ENCODE data around the gene TOR3A.

TOR3A gene

GRCh38 chr1:179066471-179066870 lies 15.4 kb upstream of the TOR3A start:
- no peaks in the 10 kb centered on the region for H3K9me3 ChIP-seq (ENCODE audit: control extremely low read depth in 1 of 5, control insufficient read depth in 4 of 5, insufficient read depth in 2 of 5, low read depth in 1 of 5, low read length in 4 of 5)
- no peak overlapping the region for H3K27ac ChIP-seq (ENCODE audit: insufficient read depth in 1 of 2, low read depth in 1 of 2, low read length in 2 of 2, poor library complexity in 1 of 2, severe bottlenecking in 2 of 2)
- H3K4me3 ChIP-seq (ENCODE audit: control insufficient read depth in 1 of 7, extremely low read depth in 1 of 7, insufficient read depth in 4 of 7, low read depth in 2 of 7, low read length in 6 of 7), result no peak overlapping the region
- DNase-seq, result no peak
- CTCF ChIA-PET, result interaction anchor here (0.7 kb wide), 1 partner anchor 564 kb away, joined by 3 read pairs; no protein-coding TSS in a partner anchor
- H3K36me3 ChIP-seq (ENCODE audit: control insufficient read depth in 4 of 4, insufficient read depth in 4 of 4, low read length in 3 of 4), result peaks cover 4 to 50% (median 21%) of the 10 kb centered on the region in 4 experiments
- no peaks in the 10 kb centered on the region for H3K27me3 ChIP-seq (replicated peaks in 2 of 5; ENCODE audit: control insufficient read depth in 4 of 5, insufficient read depth in 5 of 5, low read length in 4 of 5)
- 100% methylated on average over 1 of the region's 4 CpGs for WGBS (ENCODE audit: insufficient coverage)
- POLR2A ChIA-PET, result no interaction called here
- no peaks in the 10 kb centered on the region for H3K4me1 ChIP-seq (ENCODE audit: control extremely low read depth in 1 of 4, control insufficient read depth in 4 of 4, insufficient read depth in 4 of 4, low read length in 3 of 4)

GRCh38 chr1:179077396-179077795 lies 4.5 kb upstream of the TOR3A start:
- Histone ChIP-seq H3K4me1 (ENCODE audit: control extremely low read depth in 1 of 4, control insufficient read depth in 4 of 4, insufficient read depth in 4 of 4, low read length in 3 of 4) (peaks cover 0 to 12% (median 11%) of the 10 kb centered on the region in 4 experiments), H3K27me3 (replicated peaks in 2 of 5; ENCODE audit: control insufficient read depth in 4 of 5, insufficient read depth in 5 of 5, low read length in 4 of 5) (no peaks in the 10 kb centered on the region), H3K36me3 (ENCODE audit: control insufficient read depth in 4 of 4, insufficient read depth in 4 of 4, low read length in 3 of 4) (peaks cover 0 to 7% (median 3%) of the 10 kb centered on the region in 4 experiments), H3K9me3 (ENCODE audit: control extremely low read depth in 1 of 5, control insufficient read depth in 4 of 5, insufficient read depth in 2 of 5, low read depth in 1 of 5, low read length in 4 of 5) (no peaks in the 10 kb centered on the region), H3K27ac (ENCODE audit: insufficient read depth in 1 of 2, low read depth in 1 of 2, low read length in 2 of 2, poor library complexity in 1 of 2, severe bottlenecking in 2 of 2) (no peak overlapping the region), H3K4me3 (ENCODE audit: control insufficient read depth in 1 of 7, extremely low read depth in 1 of 7, insufficient read depth in 4 of 7, low read depth in 2 of 7, low read length in 6 of 7) (no peak overlapping the region)
- CTCF ChIA-PET, result interaction anchor here (1.2 to 3.3 kb wide), 6 partner anchors 9 to 292 kb away, joined by 3 to 26 read pairs (median 6); no protein-coding TSS in a partner anchor
- no peak for DNase-seq
- POLR2A ChIA-PET, result no interaction called here
- WGBS (ENCODE audit: insufficient coverage), result 100% methylated on average over 2 of the region's 7 CpGs

- Histone ChIP-seq H3K4me3 (ENCODE audit: control insufficient read depth in 1 of 7, extremely low read depth in 1 of 7, insufficient read depth in 4 of 7, low read depth in 2 of 7, low read length in 6 of 7) (no peak overlapping the region), H3K36me3 (ENCODE audit: control insufficient read depth in 4 of 4, insufficient read depth in 4 of 4, low read length in 3 of 4) (no peaks in the 10 kb centered on the region), H3K4me1 (ENCODE audit: control extremely low read depth in 1 of 4, control insufficient read depth in 4 of 4, insufficient read depth in 4 of 4, low read length in 3 of 4) (peaks cover 0 to 25% (median 21%) of the 10 kb centered on the region in 4 experiments), H3K27me3 (replicated peaks in 2 of 5; ENCODE audit: control insufficient read depth in 4 of 5, insufficient read depth in 5 of 5, low read length in 4 of 5) (no peaks in the 10 kb centered on the region), H3K27ac (ENCODE audit: insufficient read depth in 1 of 2, low read depth in 1 of 2, low read length in 2 of 2, poor library complexity in 1 of 2, severe bottlenecking in 2 of 2) (no peak overlapping the region), H3K9me3 (ENCODE audit: control extremely low read depth in 1 of 5, control insufficient read depth in 4 of 5, insufficient read depth in 2 of 5, low read depth in 1 of 5, low read length in 4 of 5) (no peaks in the 10 kb centered on the region)
- WGBS (ENCODE audit: insufficient coverage), result 58% methylated on average over 4 of the region's 18 CpGs
- ChIA-PET POLR2A (interaction anchor here (0.7 kb wide), 1 partner anchor 16 kb away, joined by 3 read pairs; no protein-coding TSS in a partner anchor), CTCF (interaction anchor here (0.8 to 3.3 kb wide), 12 partner anchors 8 to 290 kb away, joined by 3 to 26 read pairs (median 4); no protein-coding TSS in a partner anchor)
- peak; percentile 78 to 89 (median 86) for DNase-seq
These were observed 2.6 kb upstream of the TOR3A start for GRCh38 chr1:179079113-179079761.

GRCh38 chr1:179080866-179081686 lies 794 bp upstream of the TOR3A start:
- ChIA-PET CTCF (interaction anchor here (0.7 to 1.6 kb wide), 3 partner anchors 12 to 289 kb away, joined by 3 to 4 read pairs (median 4); no protein-coding TSS in a partner anchor), POLR2A (interaction anchor here (0.5 kb wide), 1 partner anchor 21 kb away, joined by 3 read pairs; no protein-coding TSS in a partner anchor)
- peak overlapping the region; percentile 63 to 91 (median 86) for H3K4me3 ChIP-seq (ENCODE audit: control insufficient read depth in 1 of 7, extremely low read depth in 1 of 7, insufficient read depth in 4 of 7, low read depth in 2 of 7, low read length in 6 of 7)
- H3K36me3 ChIP-seq (ENCODE audit: control insufficient read depth in 4 of 4, insufficient read depth in 4 of 4, low read length in 3 of 4), result peaks cover 2 to 14% (median 9%) of the 10 kb centered on the region in 4 experiments
- H3K9me3 ChIP-seq (ENCODE audit: control extremely low read depth in 1 of 5, control insufficient read depth in 4 of 5, insufficient read depth in 2 of 5, low read depth in 1 of 5, low read length in 4 of 5), result no peaks in the 10 kb centered on the region
- H3K27me3 ChIP-seq (replicated peaks in 2 of 5; ENCODE audit: control insufficient read depth in 4 of 5, insufficient read depth in 5 of 5, low read length in 4 of 5), result no peaks in the 10 kb centered on the region
- peak; percentile 31 to 83 (median 76) for DNase-seq
- H3K27ac ChIP-seq (ENCODE audit: insufficient read depth in 1 of 2, low read depth in 1 of 2, low read length in 2 of 2, poor library complexity in 1 of 2, severe bottlenecking in 2 of 2), result peak overlapping the region in 1 of 2 experiments; percentile 83
- peaks cover 0 to 25% (median 21%) of the 10 kb centered on the region in 4 experiments for H3K4me1 ChIP-seq (ENCODE audit: control extremely low read depth in 1 of 4, control insufficient read depth in 4 of 4, insufficient read depth in 4 of 4, low read length in 3 of 4)
- WGBS (ENCODE audit: insufficient coverage), result 41% methylated on average over 17 of the region's 18 CpGs

- peak in 2 of 3 donors; percentile 33 to 52 for DNase-seq
- H3K9me3 ChIP-seq (ENCODE audit: control extremely low read depth in 1 of 5, control insufficient read depth in 4 of 5, insufficient read depth in 2 of 5, low read depth in 1 of 5, low read length in 4 of 5), result no peaks in the 10 kb centered on the region
- H3K36me3 ChIP-seq (ENCODE audit: control insufficient read depth in 4 of 4, insufficient read depth in 4 of 4, low read length in 3 of 4), result peaks cover 5 to 25% (median 11%) of the 10 kb centered on the region in 4 experiments
- H3K4me3 ChIP-seq (ENCODE audit: control insufficient read depth in 1 of 7, extremely low read depth in 1 of 7, insufficient read depth in 4 of 7, low read depth in 2 of 7, low read length in 6 of 7), result peak overlapping the region; percentile 63 to 91 (median 86)
- ChIA-PET POLR2A (no interaction called here), CTCF (interaction anchor here (0.7 to 1.9 kb wide), 4 partner anchors 211 to 306 kb away, joined by 3 to 4 read pairs (median 3); partner anchors contain the start of gene SOAT1)
- H3K4me1 ChIP-seq (ENCODE audit: control extremely low read depth in 1 of 4, control insufficient read depth in 4 of 4, insufficient read depth in 4 of 4, low read length in 3 of 4), result peaks cover 0 to 25% (median 21%) of the 10 kb centered on the region in 4 experiments
- WGBS (ENCODE audit: insufficient coverage), result 0% methylated on average over 48 of the region's 52 CpGs
- H3K27ac ChIP-seq (ENCODE audit: insufficient read depth in 1 of 2, low read depth in 1 of 2, low read length in 2 of 2, poor library complexity in 1 of 2, severe bottlenecking in 2 of 2), result peak overlapping the region; percentile 33 to 83
- no peaks in the 10 kb centered on the region for H3K27me3 ChIP-seq (replicated peaks in 2 of 5; ENCODE audit: control insufficient read depth in 4 of 5, insufficient read depth in 5 of 5, low read length in 4 of 5)
These were observed 596 bp downstream of the TOR3A start for GRCh38 chr1:179082333-179082998.

GRCh38 chr1:179082999-179083335 lies 1.1 kb downstream of the TOR3A start:
- no peaks in the 10 kb centered on the region for H3K27me3 ChIP-seq (replicated peaks in 2 of 5; ENCODE audit: control insufficient read depth in 4 of 5, insufficient read depth in 5 of 5, low read length in 4 of 5)
- POLR2A ChIA-PET, result no interaction called here
- H3K4me1 ChIP-seq (ENCODE audit: control extremely low read depth in 1 of 4, control insufficient read depth in 4 of 4, insufficient read depth in 4 of 4, low read length in 3 of 4), result peaks cover 0 to 25% (median 21%) of the 10 kb centered on the region in 4 experiments
- DNase-seq, result peak in 2 of 3 donors; percentile 66 to 68
- peak overlapping the region in 1 of 2 experiments; percentile 83 for H3K27ac ChIP-seq (ENCODE audit: insufficient read depth in 1 of 2, low read depth in 1 of 2, low read length in 2 of 2, poor library complexity in 1 of 2, severe bottlenecking in 2 of 2)
- peak overlapping the region; percentile 63 to 91 (median 86) for H3K4me3 ChIP-seq (ENCODE audit: control insufficient read depth in 1 of 7, extremely low read depth in 1 of 7, insufficient read depth in 4 of 7, low read depth in 2 of 7, low read length in 6 of 7)
- WGBS (ENCODE audit: insufficient coverage), result 0% methylated on average over 2 of the region's 3 CpGs
- no peaks in the 10 kb centered on the region for H3K9me3 ChIP-seq (ENCODE audit: control extremely low read depth in 1 of 5, control insufficient read depth in 4 of 5, insufficient read depth in 2 of 5, low read depth in 1 of 5, low read length in 4 of 5)
- CTCF ChIA-PET, result interaction anchor here (0.7 to 1.9 kb wide), 5 partner anchors 11 to 307 kb away, joined by 3 to 4 read pairs (median 3); partner anchors contain the start of gene SOAT1
- H3K36me3 ChIP-seq (ENCODE audit: control insufficient read depth in 4 of 4, insufficient read depth in 4 of 4, low read length in 3 of 4), result peaks cover 5 to 29% (median 13%) of the 10 kb centered on the region in 4 experiments

Measured in common myeloid progenitor, CD34-positive (primary cell).